SU-DHL-6 (cell line): ENCODE measurements around the gene SLC44A5.

Experiments used
- CTCF ChIP-seq: fragments of 200-600 bp; sonication (generic); IDR thresholded peaks from one replicate; pipeline ENCODE4 v1.5.1; 2017; ENCODE audit warnings: antibody characterized with exemption, mild to moderate bottlenecking, low read length, moderate library complexity; ENCODE audit not compliant: insufficient read depth, poor library complexity, severe bottlenecking
- EZH2phosphoT487 ChIP-seq: fragments of 200-600 bp; sonication (generic), shearing (Covaris generic); conservative IDR thresholded peaks from 2 replicates; pipeline ENCODE4 v1.6.1; 2018; ENCODE audit warnings: mild to moderate bottlenecking, antibody characterized with exemption, low read length, moderate library complexity, mixed read lengths

DNA sequence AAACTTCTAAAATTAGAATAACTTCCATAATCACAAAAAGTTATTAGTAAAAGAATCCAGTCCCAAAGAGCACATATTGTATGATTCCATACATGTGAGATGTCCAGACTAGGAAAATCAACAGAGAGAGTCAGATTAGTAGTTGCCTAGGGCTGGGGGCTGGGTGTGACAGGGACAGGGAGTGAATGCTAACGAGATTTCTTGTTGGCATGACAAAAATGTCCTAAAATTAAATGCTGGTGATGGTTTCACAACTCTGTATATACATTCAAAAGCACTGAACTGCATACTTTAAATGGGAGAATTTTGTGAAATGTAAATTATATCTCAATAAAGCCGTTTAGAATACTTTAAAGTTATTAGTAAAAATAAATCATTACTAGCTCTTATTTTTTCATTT lies 92.2 kb downstream of the SLC44A5 start:
- TF ChIP-seq CTCF (no peak), EZH2phosphoT487 (no peak)
